Fibroblast of lung (primary cell): Measurements from ENCODE around the gene CC2D2A. TPM values are rescaled to one million over a fixed set of nuclear protein-coding genes. Genes with fewer than 3 reads are reported as not detected.
A peak's percentile ranks its signal among the peaks of the same experiment; 100 is the strongest.

ENCODE experiments used
- DNase-seq, 2 donors: peaks; one replicate each; pipeline versions ENCODE4 v3.0.0 to v3.0.0-alpha.2; 2010; ENCODE audit warnings: low read depth in 2 of 2
- H2AFZ ChIP-seq: 2 replicates; pipeline ENCODE4 v1.5.1; 2012; ENCODE audit warnings: low read length, control low read depth, inconsistent platforms
- H3K27ac ChIP-seq: 2 replicates; pipeline ENCODE4 v1.5.1; 2011; ENCODE audit warnings: low read length, control low read depth; ENCODE audit not compliant: insufficient read depth
- H3K27me3 ChIP-seq: 2 replicates; pipeline ENCODE4 v1.5.1; 2011; ENCODE audit warnings: mild to moderate bottlenecking, low read length; ENCODE audit not compliant: control insufficient read depth, insufficient read depth
- H3K36me3 ChIP-seq: 2 replicates; pipeline ENCODE4 v1.5.1; 2011; ENCODE audit warnings: low read length; ENCODE audit not compliant: control insufficient read depth, insufficient read depth
- H3K4me1 ChIP-seq: 2 replicates; pipeline ENCODE4 v1.5.1; 2011; ENCODE audit warnings: low read length; ENCODE audit not compliant: control insufficient read depth, insufficient read depth; ENCODE audit errors: extremely low read depth
- H3K4me2 ChIP-seq: 2 replicates; pipeline ENCODE4 v1.5.1; 2011; ENCODE audit warnings: low read length, control low read depth; ENCODE audit not compliant: insufficient read depth; ENCODE audit errors: extremely low read depth
- H3K4me3 ChIP-seq, 4 experiments: fragments of 200-600 bp in 1 of 4; sonication (generic) in 1 of 4; replicated peaks in 1 of 4; 2 replicates each; pipeline ENCODE4 v1.5.1; 2011 to 2016; ENCODE audit warnings: low read length in 4 of 4, low read depth in 3 of 4, mild to moderate bottlenecking in 3 of 4, control low read depth in 2 of 4, inconsistent platforms in 1 of 4, mixed read lengths in 1 of 4; ENCODE audit not compliant: insufficient read depth in 1 of 4; ENCODE audit errors: control extremely low read depth in 1 of 4
- H3K79me2 ChIP-seq: 2 replicates; pipeline ENCODE4 v1.5.1; 2012; ENCODE audit warnings: mild to moderate bottlenecking, low read length, inconsistent platforms; ENCODE audit not compliant: control insufficient read depth, insufficient read depth
- H3K9ac ChIP-seq: 2 replicates; pipeline ENCODE4 v1.5.1; 2011; ENCODE audit warnings: mild to moderate bottlenecking, low read length, control low read depth; ENCODE audit not compliant: insufficient read depth
- H3K9me3 ChIP-seq: 2 replicates; pipeline ENCODE4 v1.5.1; 2012; ENCODE audit warnings: low read depth, low read length; ENCODE audit not compliant: control insufficient read depth, insufficient read depth
- H4K20me1 ChIP-seq: 2 replicates; pipeline ENCODE4 v1.5.1; 2011; ENCODE audit warnings: low read length; ENCODE audit not compliant: control insufficient read depth, insufficient read depth; ENCODE audit errors: extremely low read depth
- EZH2 ChIP-seq: IDR thresholded peaks from 2 replicates; pipeline ENCODE4 v1.5.1; 2012; ENCODE audit warnings: low read length, control low read depth, mild to moderate bottlenecking; ENCODE audit errors: missing control alignments
- polyA plus RNA-seq, 2 donors: library from polyadenylated mRNA; depleted of rRNA in 1 of 2; stranded (reverse) in 1 of 2; unstranded in 1 of 2; fragments of >200 nt; gene quantifications; 2 replicates each; pipeline ENCODE4 v1.2.1, GENCODE V29; 2011 to 2012; ENCODE audit warnings: missing spikeins in 1 of 2
- total RNA-seq: library from RNA; depleted of rRNA; stranded (reverse); fragments of >200 nt; gene quantifications from 2 replicates; pipeline ENCODE4 v1.2.1, GENCODE V29; 2014
- TF ChIP-seq, protein P1 (sequence below), 2 donors: IDR thresholded peaks in 1 of 2; conservative IDR thresholded peaks in 1 of 2; 1 replicate in 1 of 2; 2 replicates in 1 of 2; pipeline ENCODE4 v1.5.1; 2011 to 2012; ENCODE audit warnings: low read length in 2 of 2, control low read depth in 1 of 2, inconsistent platforms in 1 of 2, low read depth in 1 of 2, mild to moderate bottlenecking in 1 of 2

Gene CC2D2A
- total and polyA plus RNA-seq, 2 donors (not counting 1 experiment from before 2014, with no cell fraction given) = 30.9 to 41.6 TPM

DNA sequence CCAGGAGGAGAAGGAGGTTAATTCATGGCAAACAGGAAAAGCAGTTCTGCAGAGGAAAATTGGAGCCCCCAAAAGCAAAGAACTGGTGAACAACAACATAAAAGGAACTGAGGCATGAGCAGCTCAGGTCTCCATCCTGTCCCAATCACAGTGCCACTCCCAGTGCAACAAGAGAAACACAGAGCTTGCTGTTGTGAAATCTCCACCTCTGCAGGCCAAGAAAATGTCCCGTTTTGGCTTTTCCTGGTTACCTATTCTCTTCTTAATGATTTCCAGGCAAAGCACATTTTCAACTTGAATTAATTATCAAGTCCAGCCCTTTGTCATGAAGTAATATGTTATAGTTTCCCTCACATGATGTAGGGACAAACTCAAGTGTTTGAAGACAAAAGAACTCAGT, 41.1 kb upstream of the CC2D2A start:
- Histone ChIP-seq H3K4me2 (no peak overlapping the region), H3K9me3 (no peaks in the 10 kb centered on the region), H4K20me1 (no peaks in the 10 kb centered on the region), H3K79me2 (no peaks in the 10 kb centered on the region), H3K4me3 (no peak overlapping the region), H3K27ac (no peak overlapping the region), H3K4me1 (no peaks in the 10 kb centered on the region), H3K27me3 (no peaks in the 10 kb centered on the region), H3K36me3 (no peaks in the 10 kb centered on the region), H2AFZ (no peak overlapping the region), H3K9ac (no peak overlapping the region)
- DNase-seq = no peak
- TF ChIP-seq, protein P1, sequence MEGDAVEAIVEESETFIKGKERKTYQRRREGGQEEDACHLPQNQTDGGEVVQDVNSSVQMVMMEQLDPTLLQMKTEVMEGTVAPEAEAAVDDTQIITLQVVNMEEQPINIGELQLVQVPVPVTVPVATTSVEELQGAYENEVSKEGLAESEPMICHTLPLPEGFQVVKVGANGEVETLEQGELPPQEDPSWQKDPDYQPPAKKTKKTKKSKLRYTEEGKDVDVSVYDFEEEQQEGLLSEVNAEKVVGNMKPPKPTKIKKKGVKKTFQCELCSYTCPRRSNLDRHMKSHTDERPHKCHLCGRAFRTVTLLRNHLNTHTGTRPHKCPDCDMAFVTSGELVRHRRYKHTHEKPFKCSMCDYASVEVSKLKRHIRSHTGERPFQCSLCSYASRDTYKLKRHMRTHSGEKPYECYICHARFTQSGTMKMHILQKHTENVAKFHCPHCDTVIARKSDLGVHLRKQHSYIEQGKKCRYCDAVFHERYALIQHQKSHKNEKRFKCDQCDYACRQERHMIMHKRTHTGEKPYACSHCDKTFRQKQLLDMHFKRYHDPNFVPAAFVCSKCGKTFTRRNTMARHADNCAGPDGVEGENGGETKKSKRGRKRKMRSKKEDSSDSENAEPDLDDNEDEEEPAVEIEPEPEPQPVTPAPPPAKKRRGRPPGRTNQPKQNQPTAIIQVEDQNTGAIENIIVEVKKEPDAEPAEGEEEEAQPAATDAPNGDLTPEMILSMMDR (conservative IDR thresholded peaks at IDR 0.05 in 1 of 2, IDR thresholded peaks at IDR 0.05 in 1 of 2; ENCODE audit: low read depth in 1 of 2, low read length in 2 of 2) = no peak
- TF ChIP-seq EZH2 = no peak

DNA sequence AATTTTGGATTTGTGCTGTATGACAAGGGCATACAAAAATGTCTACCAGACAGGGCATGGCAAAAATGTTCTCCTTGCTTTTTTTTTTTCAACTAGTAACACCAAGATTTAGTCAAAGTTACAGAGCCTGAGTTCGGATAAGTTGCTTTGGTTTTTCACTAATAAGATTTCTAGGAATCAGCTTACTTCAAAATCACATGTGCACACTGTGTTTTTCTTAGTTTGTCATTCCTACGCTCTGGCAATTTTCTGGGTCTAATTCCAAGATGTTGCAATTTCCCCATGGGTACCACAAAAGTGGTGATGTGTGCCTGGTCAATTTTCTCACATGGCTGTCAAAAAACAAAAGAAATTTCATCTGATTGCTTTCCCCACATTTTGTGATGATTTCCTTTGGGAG, 35.6 kb upstream of the CC2D2A start:
- Histone ChIP-seq H3K27ac (no peak overlapping the region), H3K36me3 (no peaks in the 10 kb centered on the region), H3K4me3 (no peak overlapping the region), H2AFZ (no peak overlapping the region), H4K20me1 (no peaks in the 10 kb centered on the region), H3K79me2 (no peaks in the 10 kb centered on the region), H3K9ac (no peak overlapping the region), H3K27me3 (no peaks in the 10 kb centered on the region), H3K4me2 (no peak overlapping the region), H3K9me3 (no peaks in the 10 kb centered on the region), H3K4me1 (peaks cover 4% of the 10 kb centered on the region)
- peak in 1 of 2 donors; percentile 41 for DNase-seq
- TF ChIP-seq EZH2 = no peak
- TF ChIP-seq, protein P1 (conservative IDR thresholded peaks at IDR 0.05 in 1 of 2, IDR thresholded peaks at IDR 0.05 in 1 of 2; ENCODE audit: low read depth in 1 of 2, low read length in 2 of 2) = no peak

DNA sequence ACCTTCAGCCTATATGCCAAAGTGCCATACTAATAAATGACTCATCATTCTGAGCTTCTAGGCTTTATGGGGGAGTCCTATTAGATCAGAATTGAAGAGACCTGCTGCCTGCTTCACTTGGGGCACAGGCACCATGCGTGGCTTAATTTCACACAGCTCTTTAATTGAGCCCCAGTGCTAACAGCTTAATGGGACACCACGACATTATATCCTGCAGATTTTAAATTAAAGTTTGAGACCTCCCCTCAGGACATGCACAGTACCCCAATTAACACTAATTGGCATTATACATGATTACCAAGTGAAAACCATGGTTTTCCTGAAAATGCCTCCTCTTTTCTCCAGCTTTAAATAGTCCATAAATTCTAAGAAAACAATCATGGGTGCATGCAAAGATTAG, 35.0 kb upstream of the CC2D2A start:
- no peak overlapping the region for H2AFZ ChIP-seq
- no peaks in the 10 kb centered on the region for H3K36me3 ChIP-seq
- DNase-seq = no peak
- peaks cover 6% of the 10 kb centered on the region for H3K4me1 ChIP-seq
- no peak for TF ChIP-seq EZH2
- TF ChIP-seq, protein P1 (conservative IDR thresholded peaks at IDR 0.05 in 1 of 2, IDR thresholded peaks at IDR 0.05 in 1 of 2; ENCODE audit: low read depth in 1 of 2, low read length in 2 of 2) = no peak
- H3K4me3 ChIP-seq = no peak overlapping the region
- H3K9me3 ChIP-seq = no peaks in the 10 kb centered on the region
- no peak overlapping the region for H3K9ac ChIP-seq
- H3K4me2 ChIP-seq = no peak overlapping the region
- H4K20me1 ChIP-seq = no peaks in the 10 kb centered on the region
- H3K27ac ChIP-seq = no peak overlapping the region
- no peaks in the 10 kb centered on the region for H3K27me3 ChIP-seq
- H3K79me2 ChIP-seq = no peaks in the 10 kb centered on the region
